Gastroesophageal sphincter (tissue), 3 donors: ENCODE data around the gene GBX1.

Experiments used
- EP300 ChIP-seq: sonication (generic); formaldehyde crosslinking; IDR thresholded peaks from one replicate; pipeline ENCODE4 v1.6.1; 2017; ENCODE audit warnings: antibody characterized with exemption, mild to moderate bottlenecking
- POLR2A ChIP-seq, 2 donors: fragments of 450-650 bp; IDR thresholded peaks; one replicate each; pipeline ENCODE4 v1.6.1; 2017; ENCODE audit warnings: antibody characterized with exemption in 2 of 2, mild to moderate bottlenecking in 2 of 2, moderate library complexity in 1 of 2
- TF ChIP-seq, protein P1 (sequence below), 4 experiments: fragments of 200-600 bp in 2 of 4; fragments of 450-650 bp in 2 of 4; sonication (generic) in 1 of 4; IDR thresholded peaks; one replicate each; pipeline ENCODE4 v1.5.1; 2017 to 2019; ENCODE audit warnings: antibody characterized with exemption in 4 of 4, mild to moderate bottlenecking in 2 of 4, moderate library complexity in 2 of 4

DNA sequence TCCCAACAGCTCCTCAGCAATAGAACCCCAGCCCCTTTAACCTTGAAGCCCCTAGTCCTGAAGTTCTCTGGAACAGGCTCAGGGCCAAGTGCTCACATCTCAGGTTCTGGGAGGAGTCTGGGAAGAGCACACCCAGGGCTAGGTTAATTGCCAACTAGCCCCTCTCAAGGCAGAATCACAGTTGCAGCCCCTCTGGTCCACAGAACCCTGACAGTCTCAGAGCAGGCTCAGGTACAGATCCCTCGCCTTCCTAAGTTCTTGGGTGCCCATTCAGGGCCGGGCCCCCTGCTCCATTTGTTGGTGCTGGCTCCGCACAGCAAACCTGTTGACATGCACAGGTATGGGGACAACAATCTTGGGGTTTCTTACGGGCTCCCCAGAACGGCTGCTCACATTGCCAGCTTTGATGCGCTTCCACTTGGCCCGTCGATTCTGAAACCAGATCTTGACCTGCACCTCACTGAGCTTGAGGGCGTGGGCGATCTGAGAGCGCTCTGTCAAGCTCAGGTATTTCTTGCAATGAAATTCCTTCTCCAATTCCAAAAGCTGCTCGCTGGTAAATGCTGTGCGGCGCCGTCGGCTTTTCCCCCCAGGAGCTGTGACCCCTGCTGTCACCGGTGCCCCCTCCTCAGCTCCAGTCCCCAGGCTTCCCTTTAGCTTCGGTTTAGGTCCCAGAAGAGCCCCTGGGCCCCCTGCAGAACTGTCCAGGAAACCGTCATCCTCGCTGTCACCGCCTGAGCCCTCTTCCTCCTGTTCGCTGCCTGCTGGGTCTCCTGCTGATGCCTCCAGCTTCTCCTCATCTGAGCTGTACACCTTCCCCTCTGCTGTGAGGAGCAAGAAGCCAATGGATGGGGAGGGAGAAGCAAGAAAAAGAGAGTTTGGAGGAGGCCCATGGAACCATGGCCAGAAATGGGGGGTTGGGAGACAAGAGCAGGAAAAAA lies 18.9 kb downstream of the GBX1 start:
- TF ChIP-seq, protein P1, sequence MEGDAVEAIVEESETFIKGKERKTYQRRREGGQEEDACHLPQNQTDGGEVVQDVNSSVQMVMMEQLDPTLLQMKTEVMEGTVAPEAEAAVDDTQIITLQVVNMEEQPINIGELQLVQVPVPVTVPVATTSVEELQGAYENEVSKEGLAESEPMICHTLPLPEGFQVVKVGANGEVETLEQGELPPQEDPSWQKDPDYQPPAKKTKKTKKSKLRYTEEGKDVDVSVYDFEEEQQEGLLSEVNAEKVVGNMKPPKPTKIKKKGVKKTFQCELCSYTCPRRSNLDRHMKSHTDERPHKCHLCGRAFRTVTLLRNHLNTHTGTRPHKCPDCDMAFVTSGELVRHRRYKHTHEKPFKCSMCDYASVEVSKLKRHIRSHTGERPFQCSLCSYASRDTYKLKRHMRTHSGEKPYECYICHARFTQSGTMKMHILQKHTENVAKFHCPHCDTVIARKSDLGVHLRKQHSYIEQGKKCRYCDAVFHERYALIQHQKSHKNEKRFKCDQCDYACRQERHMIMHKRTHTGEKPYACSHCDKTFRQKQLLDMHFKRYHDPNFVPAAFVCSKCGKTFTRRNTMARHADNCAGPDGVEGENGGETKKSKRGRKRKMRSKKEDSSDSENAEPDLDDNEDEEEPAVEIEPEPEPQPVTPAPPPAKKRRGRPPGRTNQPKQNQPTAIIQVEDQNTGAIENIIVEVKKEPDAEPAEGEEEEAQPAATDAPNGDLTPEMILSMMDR (IDR thresholded peaks at IDR 0.05) = no peak
- TF ChIP-seq EP300 (no peak), POLR2A (IDR thresholded peaks at IDR 0.05) (no peak)
